ENCODE measurements around the gene TPCN1.

TPCN1 gene

DNA sequence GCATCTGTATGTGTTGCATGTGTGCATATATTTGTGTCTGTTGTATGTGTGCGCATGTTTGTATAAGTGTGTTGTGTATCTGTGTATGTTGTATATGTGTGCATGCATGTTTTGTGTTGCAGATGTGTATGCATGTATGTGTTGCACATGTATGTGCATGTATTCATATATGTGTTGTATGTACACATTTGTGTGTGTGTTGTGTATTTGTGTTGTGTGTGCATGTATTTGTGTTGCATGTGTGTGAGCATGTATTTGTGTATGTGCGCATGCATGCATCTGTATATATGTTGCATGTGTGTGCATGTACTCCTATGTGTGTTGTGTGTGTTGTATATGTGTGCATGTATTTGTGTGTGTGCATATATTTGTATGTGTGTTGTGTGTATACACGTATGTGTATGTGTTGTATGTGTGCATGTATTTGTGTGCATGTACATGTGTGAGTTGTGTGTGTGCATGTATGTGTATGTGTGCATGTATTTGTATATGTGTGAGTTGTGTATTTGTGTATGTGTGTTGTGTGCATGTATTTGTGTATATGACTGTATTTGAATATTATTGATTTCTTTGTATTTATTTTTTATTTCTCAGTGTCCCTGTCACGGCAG is 96.9 kb downstream of the TPCN1 start:
- in situ Hi-C loops (cut with MboI; ENCODE audit: low pct_unique_long_range_greater_than_20kb, low sequenced_read_pairs), result no loop called here
- DNase-seq, result no peak

DNA sequence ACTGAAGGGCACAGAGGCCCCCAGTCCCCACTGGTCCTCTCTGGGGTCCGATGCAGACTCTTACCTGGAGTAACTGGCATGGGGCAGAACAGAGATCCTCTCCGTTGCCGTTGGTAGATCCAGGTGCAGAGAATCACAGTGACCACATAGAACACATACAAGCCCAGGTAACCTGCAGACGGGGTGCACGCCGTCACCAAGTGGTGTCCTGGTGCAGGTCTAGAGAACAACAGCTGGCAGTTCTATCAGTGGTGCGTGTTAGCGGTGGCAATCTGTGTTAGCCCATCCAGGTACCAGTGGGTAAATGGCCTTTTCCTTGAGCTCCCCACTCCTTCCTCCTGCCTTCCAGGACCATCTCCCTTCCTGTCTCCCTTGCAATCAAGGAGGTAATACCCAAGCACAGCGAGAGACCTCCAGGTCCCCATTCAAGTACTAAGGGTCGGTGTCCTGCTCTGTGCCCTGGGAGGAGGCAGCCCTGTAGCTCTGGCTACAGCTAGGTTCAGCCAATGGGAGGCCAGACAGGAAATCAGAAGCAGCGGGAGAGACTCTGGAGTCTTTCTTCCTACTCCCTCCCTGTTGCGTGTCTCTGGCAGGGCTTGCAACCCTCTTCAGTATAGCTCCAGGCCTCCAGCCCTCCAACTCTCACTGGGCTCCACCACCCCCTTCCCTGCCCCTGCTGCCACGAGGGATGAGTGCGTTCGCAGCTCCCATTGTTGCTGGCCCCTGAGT is 97.8 kb downstream of the TPCN1 start:
- in situ Hi-C loops (cut with MboI; ENCODE audit: low pct_unique_long_range_greater_than_20kb, low sequenced_read_pairs), result no loop called here
- no peak for DNase-seq

DNA sequence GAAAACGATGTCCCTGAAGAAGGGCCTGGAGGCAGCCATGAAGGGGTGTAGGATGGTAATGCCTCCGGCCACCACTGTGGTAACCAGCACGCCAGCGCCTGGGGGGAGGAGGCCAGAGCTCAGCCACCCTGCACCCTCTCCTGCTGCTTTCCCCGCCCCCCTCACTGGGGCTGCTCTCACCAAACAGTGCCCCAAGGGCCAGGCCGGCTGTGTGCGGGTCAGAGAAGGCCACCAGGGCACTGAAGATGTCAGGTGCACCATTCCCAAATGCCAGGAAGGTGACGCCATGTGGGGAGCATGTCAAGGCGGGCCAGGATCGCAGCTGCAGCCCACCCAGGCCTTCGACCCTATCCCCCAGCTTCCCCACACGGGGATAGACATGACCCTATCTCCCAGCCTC is 99.1 kb downstream of the TPCN1 start:
- DNase-seq, result no peak
- in situ Hi-C loops (cut with MboI; ENCODE audit: low pct_unique_long_range_greater_than_20kb, low sequenced_read_pairs), result no loop called here

DNA sequence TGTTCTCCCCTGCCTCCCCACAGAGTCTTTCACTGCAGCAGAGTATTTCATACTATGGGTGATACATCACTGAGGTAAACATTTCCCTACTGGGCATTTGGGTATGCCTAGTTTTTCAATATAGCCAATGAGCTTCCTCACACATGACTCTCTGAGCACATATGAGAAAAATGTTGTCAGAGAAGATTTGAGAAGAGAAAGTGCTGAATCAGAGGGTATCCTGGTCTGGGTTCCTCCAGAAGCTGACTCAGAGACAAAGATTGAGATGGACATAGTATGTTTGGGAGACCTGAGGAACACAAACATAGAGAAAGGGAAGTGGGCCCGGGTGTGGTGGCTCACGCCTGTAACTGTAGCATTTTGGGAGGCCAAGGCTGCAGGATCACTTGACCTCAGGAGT is 101.1 kb downstream of the TPCN1 start:
- in situ Hi-C loops (cut with MboI; ENCODE audit: low pct_unique_long_range_greater_than_20kb, low sequenced_read_pairs), result no loop called here
- DNase-seq, result no peak

DNA sequence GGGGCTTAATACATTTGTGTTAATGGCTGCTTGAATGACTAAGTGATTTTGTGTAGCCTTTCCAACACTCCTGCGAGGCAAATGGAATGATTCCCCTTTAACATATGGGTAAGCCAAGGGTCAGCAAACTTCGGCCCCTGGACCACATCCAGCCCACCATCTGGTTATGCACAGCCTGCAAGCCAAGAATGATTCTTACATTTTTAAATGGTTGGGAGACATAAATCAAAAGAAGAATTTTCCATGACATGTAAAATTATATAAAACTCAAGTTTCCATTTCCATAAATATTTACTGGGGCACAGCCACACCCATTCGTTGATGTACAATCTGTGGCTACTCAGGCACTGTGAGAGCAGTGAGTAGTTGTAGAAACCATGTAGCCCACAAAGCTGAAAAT is 104.7 kb downstream of the TPCN1 start:
- in situ Hi-C loops (cut with MboI; ENCODE audit: low pct_unique_long_range_greater_than_20kb, low sequenced_read_pairs), result no loop called here
- no peak for DNase-seq

DNA sequence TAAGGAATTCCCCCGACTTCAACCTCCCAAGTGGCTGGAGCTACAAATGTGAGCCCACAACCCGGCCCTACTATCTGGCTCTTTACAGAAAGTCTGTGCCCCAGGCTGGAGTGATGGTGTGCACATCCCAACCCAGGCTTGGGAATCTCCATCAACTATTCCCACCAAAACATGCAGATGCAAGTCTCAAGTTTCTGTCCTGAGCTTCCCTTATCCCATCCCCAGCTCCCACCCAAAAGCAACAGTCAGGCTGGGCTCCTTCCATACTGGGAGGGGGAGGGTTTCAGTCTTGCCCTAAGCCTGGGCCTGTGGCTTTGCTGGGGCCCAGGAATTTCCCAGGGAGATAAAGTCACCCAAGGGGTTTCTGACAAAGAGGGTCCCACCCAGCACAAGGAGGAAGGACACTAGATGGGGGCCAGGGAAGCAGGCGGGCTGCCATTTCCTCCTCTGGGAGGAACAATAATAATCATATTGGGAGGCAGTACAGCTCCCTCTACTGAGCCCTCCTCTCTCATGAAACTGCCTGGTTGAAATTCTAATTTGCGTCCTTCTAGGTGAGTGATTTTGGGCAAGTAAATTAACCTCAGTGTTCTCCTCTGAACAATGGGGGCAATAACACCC is 105.6 kb downstream of the TPCN1 start:
- in situ Hi-C loops (cut with MboI; ENCODE audit: low pct_unique_long_range_greater_than_20kb, low sequenced_read_pairs), result no loop called here

DNA sequence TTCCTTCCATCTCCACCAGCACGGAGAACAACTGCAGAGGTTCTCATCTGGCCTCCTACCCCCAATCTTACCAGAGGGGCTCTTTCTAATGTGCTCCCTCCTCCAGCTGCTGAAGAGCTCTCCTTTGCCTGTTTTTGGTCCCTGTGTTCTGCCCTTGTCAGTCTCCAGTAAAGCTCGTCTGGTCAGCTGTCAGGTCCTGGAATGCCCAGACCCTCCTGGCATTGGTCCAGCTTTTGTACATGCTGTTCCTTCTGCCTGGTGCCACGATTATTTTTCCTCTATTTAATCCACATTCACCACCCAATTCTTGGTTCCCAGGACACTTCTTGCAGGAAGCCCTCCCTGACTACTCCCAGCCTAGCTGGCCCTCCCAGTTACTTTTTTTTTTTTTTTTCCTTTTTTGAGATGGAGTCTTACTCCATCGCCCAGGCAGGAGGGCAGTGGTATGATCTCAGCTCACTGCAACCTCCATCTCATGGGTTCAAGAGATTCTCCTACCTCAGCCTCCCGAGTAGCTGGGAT is 107.2 kb downstream of the TPCN1 start:
- in situ Hi-C loops (cut with MboI; ENCODE audit: low pct_unique_long_range_greater_than_20kb, low sequenced_read_pairs), result no loop called here

More for the DNA sequence above, 105.6 kb downstream of the TPCN1 start:
- DNase-seq, result no peak

DNA sequence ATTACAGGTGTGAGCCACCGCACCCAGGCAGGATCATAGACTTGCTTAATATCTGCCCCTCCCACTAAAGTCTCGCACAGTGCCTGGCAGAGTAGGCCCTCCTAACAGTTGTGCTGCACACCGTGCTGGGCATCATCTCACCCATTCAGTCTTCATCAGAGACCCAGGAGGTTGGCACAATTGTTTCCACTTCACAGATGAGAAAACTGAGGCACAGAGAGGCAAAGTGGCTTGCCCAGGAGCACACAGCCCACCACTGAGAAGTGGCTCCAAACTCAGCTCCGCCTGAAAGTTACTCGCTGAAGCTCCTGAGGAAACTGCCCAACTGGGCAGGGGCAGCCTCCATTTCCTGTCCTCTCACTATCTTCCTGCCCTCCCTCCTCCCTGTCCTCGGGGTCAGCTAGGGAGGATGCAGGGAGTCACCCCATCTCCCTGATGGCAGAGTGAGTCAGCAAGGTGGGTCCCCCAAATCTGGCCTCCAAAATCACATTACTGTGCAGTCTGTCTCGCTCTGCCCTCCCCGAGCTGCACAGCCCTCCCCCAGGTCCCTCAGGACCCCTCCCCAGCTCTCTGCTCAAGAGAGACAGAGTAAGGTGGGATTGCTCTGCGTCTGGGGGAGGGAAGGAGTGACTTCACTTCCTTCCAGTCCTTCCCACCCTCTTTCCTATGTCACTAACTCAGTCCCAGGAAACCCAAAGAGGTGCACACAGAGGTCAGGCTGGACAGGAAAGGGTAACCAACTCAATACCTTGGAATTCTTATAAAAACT is 107.9 kb downstream of the TPCN1 start:
- in situ Hi-C loops (cut with MboI; ENCODE audit: low pct_unique_long_range_greater_than_20kb, low sequenced_read_pairs), result no loop called here
- DNase-seq, result no peak

More for the DNA sequence above, 107.2 kb downstream of the TPCN1 start:
- DNase-seq, result no peak

DNA sequence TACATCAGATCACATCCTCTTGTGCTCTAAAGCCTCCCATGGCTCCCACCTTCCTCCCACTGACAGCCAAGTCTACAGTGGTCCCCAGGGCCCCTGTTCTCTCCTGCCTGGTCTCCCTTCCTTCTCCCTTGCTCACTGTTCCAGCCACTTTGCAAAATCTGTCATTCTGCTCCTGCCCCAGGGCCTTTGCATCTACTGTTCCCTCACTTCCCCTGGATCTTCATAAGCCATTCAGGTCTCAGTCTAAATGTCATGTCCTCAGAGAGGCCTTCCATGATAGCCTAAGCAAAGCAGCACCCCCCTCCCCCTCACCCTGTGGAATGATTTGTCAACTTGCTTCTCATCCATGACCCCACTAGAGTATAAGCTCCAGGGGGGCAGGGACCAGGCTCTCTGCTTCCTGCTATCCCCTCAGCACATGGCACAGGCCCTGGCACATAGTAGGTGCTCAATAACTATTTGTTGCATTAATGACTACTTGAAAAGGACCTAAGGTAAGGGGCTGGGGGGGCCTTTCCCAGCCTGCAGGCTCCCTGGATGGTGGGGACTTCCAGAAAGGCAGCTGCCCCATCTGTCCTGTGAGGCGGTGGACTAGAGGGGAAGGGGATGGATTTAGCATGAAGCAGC is 108.6 kb downstream of the TPCN1 start:
- in situ Hi-C loops (cut with MboI; ENCODE audit: low pct_unique_long_range_greater_than_20kb, low sequenced_read_pairs), result no loop called here
- no peak for DNase-seq

DNA sequence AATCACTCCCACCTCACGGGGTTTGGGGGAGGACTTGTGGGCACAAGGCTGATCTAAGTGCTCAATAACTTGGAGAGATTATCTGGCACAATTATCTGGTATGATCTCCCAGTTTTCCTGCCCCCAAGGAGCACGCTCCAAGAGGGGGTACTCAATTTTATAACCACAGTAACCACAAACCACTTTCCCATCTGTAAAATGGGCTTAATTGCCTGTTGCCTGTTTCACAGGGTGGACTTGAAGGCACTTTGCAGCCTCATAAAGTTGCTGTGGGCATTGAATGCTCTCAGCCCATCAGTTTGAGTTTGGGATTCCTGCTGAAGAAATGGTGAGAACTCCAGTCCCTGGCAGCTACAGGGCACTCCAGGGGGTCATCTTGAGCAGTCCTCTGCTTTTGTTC is 109.2 kb downstream of the TPCN1 start:
- no peak for DNase-seq
- in situ Hi-C loops (cut with MboI; ENCODE audit: low pct_unique_long_range_greater_than_20kb, low sequenced_read_pairs), result no loop called here

DNA sequence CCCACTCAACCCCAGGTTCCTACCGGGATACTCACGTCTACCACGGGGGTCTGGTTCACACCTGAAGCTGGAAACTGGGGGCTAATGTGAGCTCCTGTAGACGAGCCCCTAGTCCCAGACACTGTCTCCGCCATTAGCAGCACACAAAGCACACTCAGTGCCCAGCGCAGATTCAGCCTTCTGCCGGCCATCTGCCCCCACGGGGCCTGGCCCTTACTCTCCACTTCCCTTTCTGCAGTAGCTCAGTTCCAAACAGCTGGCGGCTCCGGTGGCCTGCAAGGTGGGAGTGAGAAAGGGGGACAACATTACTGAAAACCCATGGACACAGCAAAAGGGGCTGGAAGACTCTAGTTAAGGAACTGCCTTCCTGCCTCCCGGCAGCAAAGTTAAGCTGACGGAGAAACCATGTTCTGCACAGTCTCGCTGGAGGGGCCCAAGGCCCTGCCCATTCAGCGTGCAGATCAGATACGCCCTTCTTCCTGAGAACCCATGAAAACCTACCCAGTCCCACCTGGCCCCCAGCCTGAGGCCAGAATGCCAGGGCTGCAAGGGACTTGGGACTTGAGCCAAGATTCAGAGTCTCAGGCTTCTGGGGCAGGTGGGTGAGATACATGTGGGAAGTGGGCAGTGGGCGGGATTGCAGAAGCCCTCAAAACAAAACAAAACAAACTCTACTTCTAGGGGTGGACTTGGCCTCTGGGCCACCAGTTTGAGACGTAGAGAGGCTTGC is 111.6 kb downstream of the TPCN1 start:
- in situ Hi-C loops (cut with MboI; ENCODE audit: low pct_unique_long_range_greater_than_20kb, low sequenced_read_pairs), result no loop called here
- DNase-seq, result no peak

DNA sequence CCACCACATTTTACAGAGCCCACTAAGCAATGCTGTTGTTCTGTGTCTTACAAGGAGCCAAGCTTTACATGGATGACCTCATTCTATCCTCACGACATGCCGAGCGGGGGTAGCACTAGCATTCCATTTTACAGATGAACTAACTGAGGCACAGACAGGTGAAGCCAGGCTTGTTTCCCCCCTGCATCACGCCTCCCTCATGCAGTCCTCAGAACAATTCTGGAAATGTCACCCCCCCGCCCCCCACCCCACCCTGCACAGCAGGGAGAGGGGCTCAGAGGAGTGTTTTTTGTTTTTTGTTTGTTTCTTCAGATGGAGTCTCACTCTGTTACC is 112.1 kb downstream of the TPCN1 start:
- no peak for DNase-seq
- in situ Hi-C loops (cut with MboI; ENCODE audit: low pct_unique_long_range_greater_than_20kb, low sequenced_read_pairs), result no loop called here

DNA sequence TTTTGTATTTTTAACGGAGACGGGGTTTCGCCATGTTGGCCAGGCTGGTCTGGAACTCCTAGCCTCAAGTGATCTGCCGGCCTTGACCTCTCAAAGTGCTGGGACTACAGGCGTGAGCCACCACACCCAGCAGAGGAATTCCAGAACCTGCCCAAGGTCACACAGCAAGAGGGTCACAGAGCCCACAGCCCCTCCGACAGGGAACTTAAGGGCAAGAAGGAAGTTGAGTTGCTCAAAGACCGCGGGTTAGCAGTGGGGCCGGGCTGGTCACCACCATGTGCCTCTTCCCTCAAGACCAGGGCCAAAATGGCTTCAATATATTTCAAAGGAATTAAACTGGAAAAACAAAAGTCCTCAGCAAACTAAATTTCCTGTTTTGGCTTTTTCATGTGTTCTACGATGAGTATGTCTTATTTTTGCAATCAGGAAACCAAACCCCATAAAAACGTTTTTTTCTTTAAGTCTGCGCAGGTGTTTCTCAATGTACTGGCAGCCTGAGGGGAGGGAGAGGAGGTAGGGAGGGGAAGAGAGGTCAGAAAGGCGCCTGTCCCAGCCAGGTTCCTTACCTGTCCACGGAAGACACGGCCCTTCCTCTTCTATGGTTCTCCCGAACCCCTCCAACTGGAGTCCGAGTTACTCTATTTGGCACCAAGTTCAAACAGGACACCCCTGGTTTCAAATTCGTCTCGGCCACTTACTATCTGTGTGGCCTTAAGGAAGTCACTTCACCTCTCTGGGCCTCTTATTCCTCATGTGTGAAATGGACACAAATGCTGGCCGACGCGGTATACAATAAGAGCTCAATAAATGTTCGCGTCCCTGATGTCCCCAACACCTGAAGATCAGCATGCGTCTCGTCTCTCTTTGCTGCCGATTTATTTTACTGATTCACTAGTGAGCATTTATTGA is 112.9 kb downstream of the TPCN1 start:
- peak; percentile 56 for DNase-seq
- in situ Hi-C loops (cut with MboI; ENCODE audit: low pct_unique_long_range_greater_than_20kb, low sequenced_read_pairs), result no loop called here

DNA sequence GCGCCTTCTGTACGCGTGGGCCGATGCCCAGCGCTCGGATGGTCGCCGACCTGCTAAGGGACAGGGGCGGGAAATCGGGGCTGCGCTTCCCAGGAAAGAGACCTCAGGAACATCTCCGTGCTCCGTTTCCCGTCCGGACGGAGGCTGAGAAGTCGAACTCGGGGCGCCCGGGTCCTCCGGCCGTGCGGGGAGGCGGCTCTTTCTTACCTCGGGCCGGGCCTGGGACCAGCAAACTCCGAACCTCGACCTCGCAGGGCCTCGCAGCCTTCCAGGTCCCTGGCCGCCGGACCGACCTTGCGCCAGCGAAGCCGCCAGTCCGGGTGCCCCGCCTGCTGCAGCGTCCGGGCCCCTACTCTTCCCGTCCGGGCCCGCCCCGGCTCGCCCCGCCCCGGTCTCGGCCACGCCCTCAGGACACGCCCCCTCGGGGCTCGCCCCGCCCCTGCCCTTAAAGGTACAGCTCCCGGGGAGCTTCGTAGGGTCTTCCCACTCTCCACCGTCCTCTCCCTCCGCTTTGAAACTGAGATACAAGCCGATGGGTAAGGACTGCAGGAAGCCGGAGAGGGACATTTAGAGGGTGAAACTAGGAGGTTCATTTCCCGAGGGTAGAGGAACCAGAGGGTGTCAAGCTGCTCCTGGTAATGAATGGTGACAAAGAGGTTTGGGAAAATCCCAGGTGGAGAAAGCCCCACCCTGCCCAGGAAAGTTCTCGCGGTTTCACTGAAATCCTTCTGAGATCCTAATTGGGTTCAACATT is 113.7 kb downstream of the TPCN1 start, which contains the start of gene SLC8B1:
Gene SLC8B1 (minus strand): TSS at position 324 of the 754 bp plus-strand sequence. CDS start 2,231 bp downstream, outside the sequence.
- peak; percentile 76 for DNase-seq
- in situ Hi-C loops (cut with MboI; ENCODE audit: low pct_unique_long_range_greater_than_20kb, low sequenced_read_pairs), result no loop called here

DNA sequence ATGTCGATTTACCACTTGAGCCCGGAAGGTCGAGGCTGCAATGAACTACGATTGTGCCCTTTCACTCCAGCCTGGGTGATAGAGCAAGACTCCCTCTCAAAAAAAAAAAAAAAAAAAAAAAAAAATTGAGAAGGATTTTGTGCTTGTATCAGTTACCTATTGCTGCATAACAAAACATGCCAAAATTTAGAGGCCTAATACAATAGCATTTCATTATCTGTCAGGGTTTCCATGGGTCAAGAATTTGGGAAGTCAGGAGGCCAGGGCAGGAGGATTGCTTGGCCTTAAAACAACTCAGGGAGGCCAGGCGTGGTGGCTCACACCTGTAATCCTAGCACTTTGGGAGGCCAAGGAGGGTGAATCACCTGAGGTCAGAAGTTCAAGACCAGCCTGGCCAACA is 118.3 kb downstream of the TPCN1 start:
- no peak for DNase-seq
- in situ Hi-C loops (cut with MboI; ENCODE audit: low pct_unique_long_range_greater_than_20kb, low sequenced_read_pairs), result no loop called here

DNA sequence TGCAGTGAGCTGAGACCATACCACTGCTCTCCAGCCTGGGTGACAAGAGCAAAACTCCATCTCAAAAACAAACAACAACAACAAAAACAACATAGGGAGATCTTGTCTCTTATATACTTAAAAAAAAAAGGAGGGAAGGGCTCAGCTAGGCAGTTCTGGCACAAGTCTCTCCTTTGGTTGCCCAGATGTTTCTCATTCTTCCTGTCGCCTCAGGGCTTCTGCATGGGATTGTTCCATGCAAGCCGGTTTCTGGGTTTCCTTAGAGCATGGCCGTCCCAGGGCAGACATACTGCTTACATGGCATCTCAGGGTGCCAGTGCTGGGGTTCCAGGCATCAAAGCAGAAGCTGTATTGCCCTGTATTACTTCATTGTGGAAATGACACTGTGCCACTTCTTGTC is 118.8 kb downstream of the TPCN1 start:
- no peak for DNase-seq
- in situ Hi-C loops (cut with MboI; ENCODE audit: low pct_unique_long_range_greater_than_20kb, low sequenced_read_pairs), result no loop called here

DNA sequence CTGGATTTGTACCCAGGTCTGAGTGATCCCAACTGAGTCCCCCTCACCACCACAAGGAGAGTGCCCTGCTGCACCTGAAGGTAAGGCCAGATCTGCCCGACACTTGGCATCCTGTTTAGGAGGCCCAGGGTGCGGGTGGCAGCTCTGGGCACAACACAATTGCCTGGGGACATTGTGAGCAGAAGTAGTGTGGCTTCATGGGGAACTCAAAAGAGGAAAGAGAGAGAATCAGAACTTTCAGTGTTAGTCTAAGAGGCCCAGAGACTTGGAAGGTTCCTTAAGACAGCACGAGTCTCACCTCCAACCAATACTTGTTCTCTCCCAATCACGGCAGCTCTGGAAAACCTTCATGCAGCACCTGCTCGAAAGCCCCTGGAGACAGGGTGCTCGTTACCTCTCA is 120.3 kb downstream of the TPCN1 start:
- no peak for DNase-seq
- in situ Hi-C loops (cut with MboI; ENCODE audit: low pct_unique_long_range_greater_than_20kb, low sequenced_read_pairs), result no loop called here

All from KBM-7 (cell line).